ENCODE measurements around the gene GPC6.

GPC6 gene

DNA sequence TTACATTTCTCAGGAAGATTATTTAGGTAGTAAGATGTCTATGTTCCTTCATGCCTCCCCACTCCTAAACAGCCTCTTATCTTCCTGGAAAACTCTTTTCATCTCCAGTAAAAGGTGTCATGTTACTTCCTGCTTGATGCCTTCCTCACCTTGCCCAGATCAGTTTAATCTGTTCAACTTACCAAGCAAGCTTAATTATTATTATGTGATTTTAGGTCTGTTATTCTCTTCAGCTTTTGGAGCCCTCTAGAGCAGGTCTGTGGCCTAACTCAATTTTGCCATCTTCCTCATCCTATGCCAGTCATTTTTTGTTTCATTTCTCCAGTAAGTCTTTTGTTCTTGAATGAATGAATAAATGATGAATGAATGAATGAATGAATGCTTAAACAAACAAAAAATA, 724.5 kb downstream of the GPC6 start:
- DNase-seq: no peak

DNA sequence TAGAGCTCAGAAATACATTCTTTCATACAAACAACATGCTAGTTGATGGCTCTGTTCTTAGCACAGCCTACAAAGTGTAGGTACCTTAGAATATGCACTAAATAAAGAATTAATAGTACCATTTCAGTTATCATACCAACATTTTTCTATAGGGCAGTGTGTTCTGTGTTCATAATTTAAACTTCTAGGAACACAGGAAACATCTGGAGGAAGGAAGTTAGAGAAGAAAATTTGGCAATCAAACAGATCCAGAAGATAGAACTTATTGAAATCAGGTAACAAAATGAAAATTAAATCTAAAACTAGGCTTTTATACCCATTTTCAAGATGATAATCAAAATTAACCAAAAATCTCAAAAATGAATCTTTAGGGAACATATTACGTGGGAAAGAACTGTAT, 725.3 kb downstream of the GPC6 start:
- DNase-seq: no peak

DNA sequence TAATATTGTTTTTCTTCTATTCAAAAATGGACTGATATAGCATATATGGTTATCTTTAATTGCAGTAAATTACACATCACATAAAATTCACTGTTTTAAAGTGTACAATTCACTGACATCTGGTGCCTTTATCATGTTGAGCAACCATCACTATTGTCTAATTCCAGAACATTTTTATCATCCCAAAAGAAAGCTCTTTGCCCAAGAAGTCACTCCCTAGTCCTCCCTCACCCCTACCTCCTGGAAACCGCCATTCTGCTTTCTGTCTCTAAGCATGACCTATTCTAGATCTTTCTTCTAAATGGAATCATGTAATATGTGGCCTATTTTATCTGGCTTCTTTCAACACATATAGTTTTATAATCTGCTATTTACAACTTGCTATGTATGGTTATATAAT, 727.2 kb downstream of the GPC6 start:
- no peak for DNase-seq

DNA sequence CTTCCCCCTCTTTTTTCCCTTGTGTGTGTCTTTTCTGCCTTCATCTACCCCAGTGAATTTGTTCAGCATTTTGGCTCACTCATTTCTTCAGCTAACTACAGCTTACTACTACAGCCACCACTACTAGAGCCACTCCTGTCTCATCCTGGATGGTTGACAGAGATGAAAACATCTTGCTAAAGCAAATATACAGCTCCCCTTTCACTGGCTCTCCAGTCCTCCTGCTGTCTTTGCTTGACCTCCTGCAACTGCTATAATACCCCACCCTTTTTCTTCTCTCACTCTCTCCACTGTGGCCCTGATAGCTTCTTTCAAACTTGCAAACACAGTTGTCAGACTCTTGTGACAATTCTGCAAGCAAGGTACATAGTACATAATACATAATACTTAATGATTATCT, 729.3 kb downstream of the GPC6 start:
- DNase-seq: no peak

DNA sequence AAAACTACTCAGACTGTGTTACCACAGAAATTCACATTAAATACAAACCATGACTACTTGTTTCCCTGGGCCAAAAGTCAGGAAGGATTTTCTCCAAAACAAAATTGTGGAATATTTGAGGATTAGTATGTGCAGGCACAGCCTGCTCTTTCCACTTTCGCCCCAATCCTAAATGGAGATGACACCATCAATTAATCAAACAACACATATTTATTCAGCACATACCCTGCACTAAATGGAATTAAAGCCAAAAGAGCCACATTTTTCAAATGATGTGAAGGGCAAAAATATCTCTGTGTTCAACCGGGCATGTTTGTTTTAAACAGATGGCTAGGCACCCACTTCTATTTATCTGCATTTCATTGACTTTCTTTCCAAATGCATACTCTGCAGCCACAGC, 729.8 kb downstream of the GPC6 start:
- no peak for DNase-seq

DNA sequence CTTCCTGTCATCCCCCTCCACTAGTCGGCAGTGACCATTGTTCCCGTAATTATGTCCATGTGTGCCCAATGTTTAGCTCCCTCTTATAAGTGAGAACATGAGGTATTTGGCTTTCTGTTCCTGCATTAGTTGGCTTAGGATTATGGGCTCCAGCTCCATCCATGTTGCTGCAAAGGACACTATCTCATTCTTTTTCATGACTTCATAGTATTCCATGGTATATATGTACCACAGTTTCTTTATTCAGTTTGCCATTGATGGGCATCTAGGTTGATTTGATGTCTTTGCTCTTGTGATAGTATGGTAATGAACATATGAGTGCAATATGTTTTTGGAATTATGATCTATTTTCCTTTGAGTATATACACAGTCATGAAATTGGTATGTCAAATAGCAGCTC, 730.8 kb downstream of the GPC6 start:
- no peak for DNase-seq

DNA sequence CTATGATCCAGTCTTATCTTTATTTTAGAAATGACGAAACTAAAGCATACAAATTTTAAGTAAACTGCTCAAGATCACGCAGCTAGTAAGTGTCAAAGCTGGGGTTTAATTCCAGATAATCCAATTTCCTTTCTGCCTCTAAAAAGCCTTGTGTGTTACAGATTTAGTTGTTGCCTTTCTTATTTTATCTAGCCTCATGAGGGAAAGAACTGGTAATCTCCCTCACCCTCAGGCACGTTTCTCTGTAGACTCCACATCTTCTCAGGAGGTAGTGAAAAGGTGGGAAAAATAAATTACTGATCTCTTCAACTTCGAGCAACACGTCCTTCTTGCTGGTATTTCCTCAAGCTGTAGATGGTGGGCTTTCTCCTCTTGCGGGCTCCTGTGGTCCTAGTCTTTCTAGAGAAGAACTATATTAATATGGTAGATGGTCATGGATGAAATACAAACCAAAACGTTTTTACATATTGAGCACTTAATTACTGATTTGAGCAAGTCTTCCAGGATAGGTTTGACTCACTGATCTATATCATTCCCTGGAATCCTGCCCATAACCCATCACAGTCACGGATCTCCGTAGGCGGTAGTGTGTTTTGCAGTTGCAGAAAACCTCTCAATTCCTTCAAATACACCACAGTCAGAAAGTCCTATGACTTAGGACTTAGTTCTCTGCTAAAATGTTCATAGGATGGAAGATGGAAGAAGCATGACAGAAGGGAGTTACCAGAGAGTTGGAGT, 733.4 kb downstream of the GPC6 start:
- DNase-seq: no peak

DNA sequence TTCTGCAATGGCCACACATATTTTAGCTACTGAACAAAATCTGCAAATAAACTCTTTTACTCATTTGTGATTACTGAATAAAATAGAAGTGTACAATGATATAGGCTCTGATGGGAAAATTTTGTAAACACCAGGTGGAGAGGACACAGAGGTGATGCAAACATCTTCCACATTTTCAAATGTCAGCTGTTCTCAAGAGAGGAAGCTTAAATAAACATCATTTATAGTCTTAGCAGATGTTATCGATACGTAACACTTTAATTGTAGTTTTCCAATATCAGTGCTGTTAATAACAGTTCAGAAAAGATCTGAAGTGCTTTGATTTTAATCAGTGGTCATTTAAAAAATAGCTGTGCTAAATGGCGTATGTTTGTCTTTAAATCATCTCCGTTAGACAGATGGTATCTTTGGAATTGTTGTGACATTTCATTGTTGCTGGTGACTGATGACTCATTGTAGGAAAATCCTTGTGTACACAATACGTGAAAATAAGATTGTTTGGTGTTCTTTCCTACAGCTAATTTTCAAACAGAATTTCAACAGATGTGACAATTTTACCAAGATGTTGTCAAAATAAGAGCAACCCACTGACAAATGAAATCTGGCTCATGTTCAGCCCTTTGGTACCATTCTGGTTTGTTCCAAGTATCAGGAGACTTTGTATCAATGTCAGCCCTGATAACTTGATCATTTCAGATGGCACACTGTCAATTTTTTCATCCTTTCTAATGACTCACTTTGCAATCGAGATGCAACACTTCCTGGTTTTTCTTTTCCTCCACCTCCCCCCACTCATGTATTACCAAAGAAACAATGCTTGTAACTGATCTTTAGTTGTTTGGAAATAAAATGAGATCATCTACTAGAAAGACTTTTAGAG, 736.9 kb downstream of the GPC6 start:
- no peak for DNase-seq

DNA sequence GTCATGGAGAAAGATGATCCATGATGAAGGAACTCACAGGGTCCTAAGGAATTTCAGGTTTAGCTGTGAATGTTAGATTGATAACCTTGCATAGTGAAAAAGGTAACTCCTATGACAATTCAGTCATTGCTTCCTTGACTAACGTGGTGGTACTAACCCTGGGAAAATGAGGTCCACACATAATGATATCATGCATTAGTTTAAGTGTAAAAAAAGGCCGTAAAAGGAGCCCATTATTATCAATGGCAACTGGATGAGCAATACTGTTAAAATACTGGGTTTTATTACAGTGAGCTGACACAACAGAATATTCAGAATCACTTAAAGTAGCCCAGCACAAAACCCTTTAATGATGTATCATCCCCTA, 737.5 kb downstream of the GPC6 start:
- no peak for DNase-seq

DNA sequence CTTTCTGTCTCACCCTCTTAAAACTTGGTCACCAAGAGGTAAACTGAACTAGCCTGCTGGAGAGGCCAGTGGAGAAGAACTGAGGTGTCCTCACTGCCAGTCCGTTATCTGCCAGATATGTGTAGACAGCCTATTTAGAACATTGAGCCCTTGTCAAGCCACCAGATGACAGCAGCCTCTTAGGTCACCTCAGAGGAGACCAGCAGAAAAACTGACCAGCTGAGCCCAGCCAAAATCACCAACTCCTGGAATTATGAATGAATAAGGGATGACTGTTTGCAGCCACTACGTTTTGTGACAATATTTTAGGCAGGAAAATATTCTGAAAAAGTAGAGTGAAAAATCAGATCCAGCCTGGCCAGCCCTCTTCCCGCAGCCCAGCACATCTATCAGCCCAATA, 739.0 kb downstream of the GPC6 start:
- no peak for DNase-seq

DNA sequence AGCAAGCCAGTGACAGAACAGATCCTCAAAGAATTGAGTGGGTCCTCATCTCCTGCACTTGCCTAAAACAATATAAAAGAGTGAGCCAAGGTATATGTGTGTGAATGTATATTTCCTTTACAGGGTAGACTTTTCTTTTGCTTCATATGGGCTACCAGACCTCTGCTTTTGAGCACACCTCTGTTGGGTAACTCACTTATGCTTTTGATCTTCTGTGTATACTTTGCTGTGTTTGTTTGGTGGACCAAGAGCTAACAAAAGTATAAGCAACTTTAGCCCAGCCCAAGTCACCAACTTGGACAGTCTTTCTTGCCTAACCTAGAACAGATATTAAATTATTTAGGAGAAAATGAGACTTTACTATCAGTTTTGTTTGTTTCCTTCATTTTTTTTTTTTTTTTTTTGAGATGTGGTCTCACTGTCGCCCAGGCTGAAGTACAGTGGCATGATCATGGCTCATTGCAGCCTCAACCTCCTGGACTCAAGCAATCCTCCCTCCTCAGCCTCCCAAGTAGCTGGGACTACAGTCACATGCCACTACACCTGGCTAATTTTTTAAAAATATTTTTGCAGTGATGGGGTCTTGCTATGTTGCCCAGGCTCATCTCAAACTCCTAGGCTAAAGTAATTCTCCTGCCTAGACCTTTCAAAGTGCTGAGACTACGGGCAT, 739.8 kb downstream of the GPC6 start:
- no peak for DNase-seq

DNA sequence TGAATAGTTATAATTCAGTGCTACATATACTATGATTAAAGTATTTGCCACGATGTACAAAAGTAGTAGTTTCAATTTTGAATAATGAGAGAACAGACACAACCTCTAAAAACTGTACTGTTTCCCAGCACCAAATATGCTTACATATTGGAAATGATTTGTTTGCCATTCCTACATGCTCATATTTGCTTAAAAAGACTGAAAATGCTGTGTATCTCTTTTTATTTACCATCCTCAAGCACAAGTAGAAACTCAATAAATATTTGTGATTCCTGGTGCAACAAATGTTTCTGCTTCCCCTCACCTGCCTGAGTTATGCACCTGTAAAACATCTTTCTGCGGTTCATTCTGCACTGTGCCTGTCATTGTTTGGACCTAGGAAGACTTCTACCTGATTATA, 740.7 kb downstream of the GPC6 start:
- DNase-seq: no peak

DNA sequence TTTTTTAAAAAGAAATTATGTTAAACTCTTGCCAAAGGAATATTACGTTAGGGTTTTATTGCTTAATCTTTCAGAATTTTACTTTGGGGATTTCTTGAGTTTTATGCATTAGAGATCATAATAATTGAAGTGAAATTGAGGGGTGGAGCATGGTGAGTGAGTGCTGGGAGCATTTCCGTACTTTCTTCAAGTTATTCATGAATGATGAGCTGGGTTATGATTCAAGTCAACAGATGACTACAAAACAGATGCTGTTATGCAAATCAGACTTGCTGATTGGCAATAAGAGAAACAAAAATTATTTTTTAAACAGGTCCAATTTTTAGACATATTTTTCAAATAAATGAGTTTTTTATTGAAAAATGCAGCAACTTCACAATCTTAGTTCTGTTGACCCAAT, 748.6 kb downstream of the GPC6 start:
- no peak for DNase-seq

DNA sequence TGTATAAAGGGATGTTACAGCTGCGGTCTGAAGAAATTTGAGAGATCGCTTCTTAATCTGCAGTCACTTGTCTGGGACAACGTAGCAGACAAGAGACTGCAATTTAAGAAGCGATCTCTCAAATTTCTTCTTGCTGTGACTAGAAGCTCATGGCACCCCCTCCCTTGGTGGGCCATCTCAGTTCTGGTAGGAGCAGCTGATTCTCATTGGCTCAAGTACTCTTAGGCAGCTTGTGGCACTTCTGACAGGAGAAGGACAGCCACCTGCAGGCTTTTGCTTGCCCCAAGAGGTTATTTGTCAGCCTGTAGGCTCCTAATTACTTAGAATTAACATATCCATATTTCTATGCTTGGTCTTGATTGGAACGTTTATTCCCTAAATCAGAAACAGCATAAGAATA, 749.9 kb downstream of the GPC6 start:
- peak; percentile 21 for DNase-seq

DNA sequence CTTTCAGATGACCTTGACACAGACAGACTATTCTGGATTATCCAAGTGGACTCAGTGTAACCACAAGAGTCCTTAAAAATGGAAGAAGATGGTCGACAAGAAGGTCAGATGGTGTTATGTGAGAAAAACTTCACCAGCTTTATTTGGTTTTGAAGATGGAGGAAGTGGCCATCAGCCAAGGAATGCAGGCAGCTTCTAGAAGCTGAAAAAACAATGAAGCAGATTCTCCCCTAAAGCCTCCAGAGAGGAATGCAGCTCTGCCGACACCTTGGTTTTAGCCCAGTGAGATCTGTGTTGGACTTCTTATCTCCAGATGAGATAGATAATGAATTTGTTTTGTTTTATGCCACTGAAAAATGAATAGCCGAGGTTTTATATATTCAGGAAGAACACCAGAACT, 751.4 kb downstream of the GPC6 start:
- DNase-seq: no peak

DNA sequence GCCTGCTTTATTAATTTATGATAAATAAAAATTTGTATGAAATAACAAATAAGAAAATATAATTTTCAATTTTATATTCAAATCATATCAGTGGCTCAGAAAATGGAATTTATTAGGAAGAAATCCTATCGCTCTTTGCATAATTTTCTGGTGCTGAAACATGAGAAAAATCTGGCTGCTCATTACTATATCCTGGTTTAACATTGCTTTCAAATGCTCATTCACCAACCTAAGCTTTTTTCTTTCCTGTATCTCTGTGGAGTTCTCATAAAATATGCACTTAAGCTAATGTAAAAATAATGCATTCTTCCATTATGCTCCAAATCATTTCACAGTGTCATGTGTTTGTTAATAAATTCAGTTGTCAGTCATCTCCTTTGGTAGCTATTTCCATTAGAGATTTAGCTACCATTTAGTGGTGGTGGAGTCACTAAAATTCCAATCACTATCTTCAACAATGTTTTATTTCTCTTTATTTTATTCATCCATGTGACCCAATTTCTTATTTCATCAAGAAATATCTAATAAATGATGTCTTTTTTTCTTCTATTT, 754.9 kb downstream of the GPC6 start:
- DNase-seq: no peak

DNA sequence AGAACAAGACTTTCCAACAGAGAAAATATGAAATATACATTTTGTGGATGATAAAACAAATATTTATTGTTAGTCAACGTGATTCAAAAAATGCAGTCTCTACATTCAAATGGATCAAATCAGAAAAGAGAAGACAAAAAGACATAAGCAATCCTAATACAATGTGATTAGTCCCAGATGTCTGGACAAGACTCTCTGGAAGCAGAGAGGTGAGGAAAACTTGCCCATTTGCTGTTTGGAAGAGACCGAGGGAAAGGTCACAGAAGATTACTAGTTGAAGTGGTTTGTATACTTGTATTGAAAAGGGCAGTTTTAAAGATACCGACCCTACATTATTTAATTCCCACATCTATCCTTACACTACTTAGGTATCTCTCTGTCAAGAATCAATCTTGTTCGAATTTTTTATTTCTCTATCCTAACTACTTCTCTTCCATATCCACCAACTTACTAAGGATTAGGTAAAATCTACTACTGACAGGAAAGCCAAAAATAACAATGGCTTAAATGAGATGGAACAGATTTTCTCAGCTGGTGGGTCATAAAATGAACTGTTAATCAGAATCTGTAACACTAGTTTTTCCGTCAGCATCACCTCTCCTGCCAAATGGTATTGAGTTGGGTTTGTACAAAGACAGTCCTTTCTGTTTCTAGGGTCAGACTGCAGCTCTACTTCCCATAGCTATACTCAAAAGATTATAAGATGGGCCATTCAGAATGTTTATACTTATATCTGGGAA, 755.7 kb downstream of the GPC6 start:
- DNase-seq: no peak

DNA sequence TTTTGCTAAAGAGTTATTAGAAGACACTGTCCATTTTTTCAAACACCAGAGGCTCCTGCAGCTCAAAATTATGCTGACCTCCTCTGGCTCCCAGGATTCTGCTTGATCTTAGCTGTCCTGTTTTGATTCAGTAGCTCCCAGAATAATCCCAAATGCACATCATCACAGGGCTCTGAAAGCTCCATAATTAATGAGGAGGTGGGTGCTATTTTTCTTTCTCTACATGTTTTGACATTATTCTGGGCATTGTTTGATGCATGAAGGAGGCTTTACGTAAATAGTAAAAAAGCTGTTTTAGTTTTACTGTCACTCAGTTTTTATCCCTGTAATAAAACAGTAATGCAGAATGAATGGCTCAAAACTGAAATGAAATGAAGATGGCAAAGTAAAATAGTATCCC, 757.4 kb downstream of the GPC6 start:
- no peak for DNase-seq

DNA sequence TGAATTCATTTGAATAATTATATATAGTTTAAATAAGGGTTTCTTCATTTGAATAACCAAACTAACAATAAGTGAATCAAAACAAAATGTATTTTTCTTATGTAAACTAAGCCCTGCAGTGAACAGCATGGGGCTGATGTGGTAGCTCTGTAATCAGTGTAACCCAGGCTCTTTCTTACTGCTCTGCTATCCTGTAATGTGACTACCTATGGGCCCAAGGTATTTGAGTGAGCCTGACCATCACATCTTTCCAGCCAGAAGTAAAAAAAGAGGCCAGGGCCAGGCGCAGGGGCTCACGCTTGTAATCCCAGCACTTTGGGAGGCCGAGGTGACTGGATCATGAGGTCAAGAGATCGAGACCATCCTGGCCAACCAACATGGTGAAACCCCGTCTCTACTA, 758.3 kb downstream of the GPC6 start:
- DNase-seq: no peak

DNA sequence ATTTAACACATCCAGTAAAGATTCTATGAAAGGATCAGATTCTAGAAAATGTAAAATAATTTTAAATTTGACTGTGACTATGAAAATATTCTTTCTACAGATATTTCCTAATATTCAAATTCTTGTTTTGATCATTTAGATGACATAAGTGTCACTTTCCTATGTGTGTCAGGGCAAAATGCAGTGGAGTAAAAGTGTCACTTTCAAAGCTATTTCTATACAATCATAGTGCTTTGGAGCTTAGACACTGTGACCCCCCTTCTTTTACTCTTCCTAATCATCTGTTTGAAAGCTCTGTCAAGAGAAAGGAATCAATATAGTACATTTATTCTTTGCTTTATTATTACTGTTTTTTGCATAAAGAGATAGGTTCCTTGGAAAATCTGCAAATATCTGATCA, 760.9 kb downstream of the GPC6 start:
- DNase-seq: no peak

DNA sequence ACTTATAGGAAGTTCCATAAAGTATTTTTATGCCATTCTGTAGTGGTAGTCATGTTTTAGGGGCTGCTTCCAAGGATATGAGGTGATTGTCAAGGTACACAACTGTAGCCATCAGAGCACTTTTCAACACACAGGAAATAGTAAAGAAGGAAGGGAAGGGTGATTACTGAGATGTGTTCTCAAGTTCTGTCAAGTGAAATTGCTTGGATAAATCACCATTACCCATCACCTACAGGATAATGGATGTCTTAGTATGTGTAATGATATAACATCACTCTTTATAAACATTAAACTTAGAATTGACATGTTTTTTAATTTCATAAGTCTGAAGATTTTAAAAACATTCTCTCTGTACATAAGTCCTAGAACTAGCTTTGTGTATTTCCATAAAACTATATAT, 765.0 kb downstream of the GPC6 start:
- no peak for DNase-seq

DNA sequence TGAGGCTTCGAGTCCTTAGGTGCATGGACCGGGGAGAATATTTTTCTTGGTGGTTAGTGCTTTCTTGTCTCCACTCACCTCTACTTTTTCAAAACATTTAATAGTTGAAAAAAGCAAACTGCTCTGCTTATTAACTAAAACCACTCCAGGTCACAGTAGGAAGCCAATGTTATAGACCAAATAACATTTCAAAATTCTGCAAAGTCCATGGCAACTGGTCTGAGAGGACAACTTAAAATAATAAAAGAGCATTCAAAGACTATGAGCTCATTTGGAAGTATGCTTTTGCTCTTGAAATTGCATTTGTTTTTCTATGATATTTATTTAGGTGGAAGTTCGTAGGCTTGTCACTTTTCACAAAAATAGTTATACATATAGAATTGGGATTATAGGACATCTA, 769.9 kb downstream of the GPC6 start:
- DNase-seq: no peak

DNA sequence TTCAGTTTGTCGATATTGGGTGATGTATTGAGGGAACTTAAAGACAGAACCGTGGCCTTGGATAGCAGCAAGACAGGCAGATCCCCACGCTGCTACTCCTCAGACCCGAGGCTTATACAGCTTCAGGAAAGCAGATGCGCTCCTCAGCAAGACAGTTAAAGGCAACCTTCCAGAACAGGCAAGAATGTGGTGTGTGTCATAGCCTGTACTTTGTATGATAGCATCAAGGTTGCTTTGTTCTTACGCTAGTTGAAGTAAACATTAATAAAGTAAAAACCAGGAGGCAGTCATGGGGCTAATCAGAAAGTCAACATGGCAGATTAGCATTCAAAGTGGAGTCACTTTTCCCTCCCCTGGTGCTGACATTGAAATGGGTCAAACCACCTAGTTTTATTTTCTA, 779.7 kb downstream of the GPC6 start:
- DNase-seq: no peak
